SJSA1 (cell line): Measurements from ENCODE around the gene NRG3. TPM values are rescaled to one million over a fixed set of nuclear protein-coding genes. Genes with fewer than 3 reads are reported as not detected.

Experiments used
- DNase-seq, 2 experiments: peaks; one replicate each; pipeline ENCODE4 v3.0.0-alpha.2; 2015 to 2020; ENCODE audit warnings: low spot score in 2 of 2, low read depth in 1 of 2
- H3K27ac ChIP-seq: fragments of 250-450 bp; sonication (Bioruptor Pico); 2 replicates; pipeline ENCODE4 v1.5.1; 2020; ENCODE audit warnings: mild to moderate bottlenecking, moderate library complexity
- H3K27me3 ChIP-seq: fragments of 250-450 bp; sonication (Bioruptor Pico); replicated peaks from 2 replicates; pipeline ENCODE4 v1.5.1; 2020; ENCODE audit warnings: mild to moderate bottlenecking, moderate library complexity
- H3K36me3 ChIP-seq: fragments of 250-450 bp; sonication (Bioruptor Pico); 2 replicates; pipeline ENCODE4 v1.5.1; 2020; ENCODE audit warnings: mild to moderate bottlenecking
- H3K4me1 ChIP-seq: fragments of 250-450 bp; sonication (Bioruptor Pico); replicated peaks from 2 replicates; pipeline ENCODE4 v1.6.1; 2021; ENCODE audit warnings: mild to moderate bottlenecking
- H3K4me3 ChIP-seq: fragments of 250-450 bp; sonication (Bioruptor Pico); 2 replicates; pipeline ENCODE4 v1.5.1; 2020; ENCODE audit warnings: mild to moderate bottlenecking
- H3K9me3 ChIP-seq: fragments of 250-450 bp; sonication (Bioruptor Pico); replicated peaks from 2 replicates; pipeline ENCODE4 v1.5.1; 2020; ENCODE audit warnings: mild to moderate bottlenecking
- total RNA-seq: library from RNA; depleted of rRNA; stranded (reverse); fragments of >200 nt; shearing (Covaris generic); gene quantifications from 2 replicates; pipeline ENCODE4 v1.2.3, GENCODE V29; 2014

The NRG3 gene
- total RNA-seq, 1 experiment from 2014 or later: not detected

GRCh38 chr10:82394122-82394521 lies 519.1 kb downstream of the NRG3 start:
- H3K27ac ChIP-seq: no peak overlapping the region
- DNase-seq: no peak
- H3K27me3 ChIP-seq: no peaks in the 10 kb centered on the region
- H3K9me3 ChIP-seq: peaks cover 4% of the 10 kb centered on the region
- H3K36me3 ChIP-seq: no peaks in the 10 kb centered on the region
- H3K4me1 ChIP-seq: no peaks in the 10 kb centered on the region
- H3K4me3 ChIP-seq: no peak overlapping the region

DNA sequence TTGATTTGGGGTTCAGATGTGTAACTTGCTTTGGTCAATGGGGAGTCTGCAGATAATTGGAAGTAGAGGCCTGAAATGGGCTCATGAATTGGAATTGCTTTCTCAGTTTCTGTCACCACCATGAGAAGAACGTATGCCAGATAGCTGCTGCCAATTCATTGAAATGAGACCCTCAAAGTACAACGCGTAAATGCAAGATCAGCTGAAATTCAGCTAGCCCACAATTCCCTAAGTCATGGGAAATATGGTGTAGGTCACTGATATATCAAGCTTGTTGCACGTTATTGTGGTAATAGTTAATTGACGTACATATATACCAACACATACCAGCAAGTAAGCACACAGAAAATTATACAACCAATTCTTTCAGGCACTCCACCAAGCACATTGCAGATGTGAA lies 520.0 kb downstream of the NRG3 start:
- DNase-seq: no peak

DNA sequence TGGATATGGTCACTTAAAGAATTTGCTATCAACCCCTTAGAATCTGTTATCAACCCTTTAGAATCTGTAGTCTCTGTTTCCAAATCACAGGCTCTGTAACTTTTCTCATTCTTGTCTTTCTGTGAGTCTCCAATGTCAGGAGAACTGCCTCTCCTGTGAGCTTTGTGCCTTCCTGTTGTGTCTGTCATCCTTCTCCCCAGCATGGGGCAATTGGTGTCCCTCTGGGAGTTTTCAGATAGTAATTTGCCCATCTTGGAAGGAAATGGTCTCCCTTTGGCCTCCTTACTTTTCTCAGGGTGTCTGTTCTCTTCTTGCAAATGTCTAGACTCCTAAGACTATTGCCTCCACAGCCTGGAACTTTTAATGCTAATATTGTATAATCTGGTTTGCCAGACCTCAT lies 521.9 kb downstream of the NRG3 start:
- Histone ChIP-seq H3K4me1 (no peaks in the 10 kb centered on the region), H3K4me3 (no peak overlapping the region), H3K36me3 (no peaks in the 10 kb centered on the region), H3K27ac (no peak overlapping the region), H3K27me3 (no peaks in the 10 kb centered on the region), H3K9me3 (peaks cover 4% of the 10 kb centered on the region)
- DNase-seq: no peak

More for the DNA sequence above, 520.0 kb downstream of the NRG3 start:
- H3K27ac ChIP-seq: no peak overlapping the region
- H3K4me3 ChIP-seq: no peak overlapping the region
- H3K27me3 ChIP-seq: no peaks in the 10 kb centered on the region
- peaks cover 4% of the 10 kb centered on the region for H3K9me3 ChIP-seq
- H3K4me1 ChIP-seq: no peaks in the 10 kb centered on the region
- no peaks in the 10 kb centered on the region for H3K36me3 ChIP-seq

- no peaks in the 10 kb centered on the region for H3K27me3 ChIP-seq
- no peak for DNase-seq
- peaks cover 4% of the 10 kb centered on the region for H3K9me3 ChIP-seq
- no peak overlapping the region for H3K4me3 ChIP-seq
- H3K27ac ChIP-seq: no peak overlapping the region
- H3K4me1 ChIP-seq: no peaks in the 10 kb centered on the region
- H3K36me3 ChIP-seq: no peaks in the 10 kb centered on the region
Observed at GRCh38 chr10:82397854-82398253, 522.9 kb downstream of the NRG3 start.

DNA sequence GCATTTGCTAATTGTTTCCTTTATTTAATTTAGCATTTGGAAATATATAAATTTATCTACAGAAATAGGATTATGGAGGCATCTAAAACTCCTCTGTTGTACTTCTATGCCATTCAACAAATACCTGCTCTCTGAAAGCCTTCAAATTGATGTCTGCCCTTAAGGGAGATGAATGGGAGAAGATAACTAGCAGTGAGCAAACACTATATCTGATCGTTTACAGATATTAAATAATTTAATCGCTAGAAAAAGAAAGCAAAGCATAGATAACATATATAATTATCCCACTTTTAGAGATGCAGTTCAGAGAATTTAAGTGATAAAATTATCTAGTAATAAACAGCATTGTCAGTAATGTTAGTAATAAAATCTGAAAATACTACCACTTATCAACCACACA lies 524.9 kb downstream of the NRG3 start:
- H3K9me3 ChIP-seq: peaks cover 10% of the 10 kb centered on the region
- H3K36me3 ChIP-seq: no peaks in the 10 kb centered on the region
- no peak overlapping the region for H3K27ac ChIP-seq
- H3K4me3 ChIP-seq: no peak overlapping the region
- H3K27me3 ChIP-seq: no peaks in the 10 kb centered on the region
- DNase-seq: no peak
- H3K4me1 ChIP-seq: no peaks in the 10 kb centered on the region

DNA sequence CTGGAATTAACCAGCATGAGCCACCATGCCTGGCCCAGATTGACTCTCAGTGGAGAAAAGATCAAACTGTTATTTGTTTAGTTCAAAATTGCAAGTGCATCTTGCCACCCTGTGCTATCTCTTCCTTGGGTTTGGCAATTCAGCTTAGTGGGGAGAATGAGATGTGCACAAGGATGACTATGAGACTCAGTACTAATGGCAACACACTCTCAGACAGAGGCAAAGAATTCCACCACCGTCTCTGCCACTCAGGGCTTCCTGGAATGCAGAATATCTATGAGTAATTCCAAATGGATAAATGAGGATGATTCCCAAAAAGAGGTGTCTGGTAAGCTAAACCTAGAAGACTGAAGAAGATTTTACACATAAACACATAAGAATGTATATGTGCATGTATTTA lies 525.8 kb downstream of the NRG3 start:
- Histone ChIP-seq H3K4me3 (no peak overlapping the region), H3K27ac (no peak overlapping the region), H3K4me1 (no peaks in the 10 kb centered on the region), H3K9me3 (peaks cover 11% of the 10 kb centered on the region), H3K27me3 (no peaks in the 10 kb centered on the region), H3K36me3 (no peaks in the 10 kb centered on the region)
- DNase-seq: no peak

- H3K27ac ChIP-seq: no peak overlapping the region
- no peaks in the 10 kb centered on the region for H3K36me3 ChIP-seq
- no peak for DNase-seq
- H3K4me3 ChIP-seq: no peak overlapping the region
- no peaks in the 10 kb centered on the region for H3K4me1 ChIP-seq
- no peaks in the 10 kb centered on the region for H3K27me3 ChIP-seq
- H3K9me3 ChIP-seq: peaks cover 10% of the 10 kb centered on the region
Observed at GRCh38 chr10:82402906-82403401, 528.0 kb downstream of the NRG3 start.

GRCh38 chr10:82409671-82410070 lies 534.7 kb downstream of the NRG3 start:
- DNase-seq: no peak
- Histone ChIP-seq H3K4me3 (no peak overlapping the region), H3K9me3 (peaks cover 15% of the 10 kb centered on the region), H3K27me3 (no peaks in the 10 kb centered on the region), H3K36me3 (no peaks in the 10 kb centered on the region), H3K4me1 (no peaks in the 10 kb centered on the region), H3K27ac (no peak overlapping the region)

GRCh38 chr10:82411416-82411815 lies 536.4 kb downstream of the NRG3 start:
- no peak overlapping the region for H3K4me3 ChIP-seq
- no peaks in the 10 kb centered on the region for H3K36me3 ChIP-seq
- H3K4me1 ChIP-seq: no peaks in the 10 kb centered on the region
- no peaks in the 10 kb centered on the region for H3K27me3 ChIP-seq
- no peak for DNase-seq
- H3K9me3 ChIP-seq: peaks cover 13% of the 10 kb centered on the region; the same call in 1 of the 2 replicates
- H3K27ac ChIP-seq: no peak overlapping the region

GRCh38 chr10:82420001-82420400 lies 545.0 kb downstream of the NRG3 start:
- 0 out of 2 replicates have a peak, but pooled peaks cover 3% of the 10 kb centered on the region for H3K9me3 ChIP-seq
- DNase-seq: no peak
- no peaks in the 10 kb centered on the region for H3K4me1 ChIP-seq
- no peaks in the 10 kb centered on the region for H3K27me3 ChIP-seq
- H3K27ac ChIP-seq: no peak overlapping the region
- no peaks in the 10 kb centered on the region for H3K36me3 ChIP-seq
- H3K4me3 ChIP-seq: no peak overlapping the region

DNA sequence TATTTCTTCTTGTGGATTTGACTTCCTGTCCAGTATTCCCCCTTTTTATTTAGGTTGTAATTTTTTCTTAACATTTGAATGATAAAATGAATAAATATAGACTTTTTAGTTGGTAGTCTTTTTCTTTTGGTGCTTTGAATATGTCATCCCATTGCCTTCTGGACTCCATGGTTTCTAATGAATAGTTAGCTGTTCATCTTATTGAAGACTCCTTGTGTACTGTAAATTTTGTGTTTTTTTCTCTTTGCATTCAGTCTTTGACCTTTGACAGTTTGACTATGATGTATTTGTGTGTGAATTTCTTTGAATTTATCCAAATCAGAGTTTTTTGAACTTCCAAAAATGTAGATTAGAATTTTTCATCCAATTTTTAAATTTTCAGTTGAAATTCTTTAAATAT lies 554.3 kb downstream of the NRG3 start:
- H3K9me3 ChIP-seq: peaks cover 6% of the 10 kb centered on the region; the same call in 1 of the 2 replicates
- no peaks in the 10 kb centered on the region for H3K4me1 ChIP-seq
- no peaks in the 10 kb centered on the region for H3K36me3 ChIP-seq
- no peak for DNase-seq
- H3K4me3 ChIP-seq: no peak overlapping the region
- H3K27ac ChIP-seq: no peak overlapping the region
- no peaks in the 10 kb centered on the region for H3K27me3 ChIP-seq

DNA sequence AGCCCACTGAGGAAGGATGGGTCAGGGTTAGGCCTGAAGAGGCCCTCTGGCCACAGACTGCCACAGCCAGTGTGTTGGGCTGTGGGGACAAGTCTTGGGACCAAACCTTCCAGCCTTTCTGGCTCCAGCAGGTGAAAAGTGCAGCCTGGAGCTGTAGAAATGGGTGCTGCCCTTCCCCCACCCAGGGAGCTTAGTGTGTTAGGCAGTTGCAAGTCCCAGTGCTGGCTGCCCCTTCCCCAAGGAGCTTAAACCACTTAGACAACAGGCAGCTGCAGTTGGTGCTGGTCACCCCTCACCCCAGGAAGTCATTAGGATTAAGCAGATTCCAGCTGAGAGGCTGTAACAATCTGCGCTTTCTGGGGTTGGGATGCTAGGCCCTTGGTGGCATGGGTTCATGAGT lies 563.3 kb downstream of the NRG3 start:
- Histone ChIP-seq H3K36me3 (no peaks in the 10 kb centered on the region), H3K27ac (no peak overlapping the region), H3K4me3 (no peak overlapping the region), H3K4me1 (no peaks in the 10 kb centered on the region), H3K9me3 (0 out of 2 replicates have a peak, but pooled peaks cover 3% of the 10 kb centered on the region), H3K27me3 (no peaks in the 10 kb centered on the region)
- no peak for DNase-seq

- Histone ChIP-seq H3K9me3 (0 out of 2 replicates have a peak, but pooled peaks cover 3% of the 10 kb centered on the region), H3K27ac (no peak overlapping the region), H3K27me3 (no peaks in the 10 kb centered on the region), H3K4me3 (no peak overlapping the region), H3K36me3 (no peaks in the 10 kb centered on the region), H3K4me1 (no peaks in the 10 kb centered on the region)
- no peak for DNase-seq
Observed at GRCh38 chr10:82440775-82441174, 565.8 kb downstream of the NRG3 start.

DNA sequence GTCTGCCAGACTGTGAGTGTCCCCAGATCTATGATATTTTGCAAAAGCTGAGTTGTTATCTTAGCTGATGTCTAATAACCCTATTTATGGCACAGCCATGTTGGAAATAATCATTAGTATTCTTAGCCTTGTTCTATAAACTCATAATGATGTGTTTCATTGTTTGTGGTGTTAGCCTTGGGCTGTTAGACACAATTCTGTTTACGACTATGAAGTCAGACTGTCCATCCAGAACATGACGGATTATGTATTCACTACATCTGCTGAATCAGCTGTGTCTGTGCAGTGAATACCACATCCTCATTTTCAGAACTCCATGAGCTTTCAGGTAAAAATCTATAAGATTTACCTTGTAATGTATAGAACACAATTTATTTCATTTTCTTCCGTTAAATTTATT lies 577.1 kb downstream of the NRG3 start:
- Histone ChIP-seq H3K9me3 (peaks cover 11% of the 10 kb centered on the region), H3K27me3 (no peaks in the 10 kb centered on the region), H3K4me1 (no peaks in the 10 kb centered on the region), H3K36me3 (no peaks in the 10 kb centered on the region), H3K4me3 (no peak overlapping the region), H3K27ac (no peak overlapping the region)
- DNase-seq: no peak

DNA sequence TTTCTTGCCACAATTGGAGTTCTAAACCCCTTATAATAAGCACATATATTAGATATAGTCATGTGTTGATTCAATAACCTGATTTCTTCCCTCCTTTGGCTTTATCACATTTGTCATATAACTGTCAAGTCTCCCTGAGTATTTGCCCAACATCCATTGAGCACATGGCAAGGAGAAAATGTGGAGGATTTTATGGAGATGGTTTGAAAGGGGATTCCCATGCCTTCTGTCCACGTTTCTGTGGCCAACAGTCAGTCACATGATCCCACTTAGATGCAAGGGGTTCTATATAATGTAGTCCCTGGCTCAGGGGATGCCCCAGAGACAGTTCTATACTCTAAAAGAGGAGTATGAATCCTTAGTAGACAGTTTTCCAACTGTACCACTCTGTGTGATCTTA lies 577.7 kb downstream of the NRG3 start:
- Histone ChIP-seq H3K27ac (no peak overlapping the region), H3K4me3 (no peak overlapping the region), H3K27me3 (no peaks in the 10 kb centered on the region), H3K36me3 (no peaks in the 10 kb centered on the region), H3K4me1 (no peaks in the 10 kb centered on the region), H3K9me3 (peaks cover 14% of the 10 kb centered on the region)
- DNase-seq: no peak
